GM10248 (cell line): Measurements from ENCODE around the gene RNF145.
A peak's percentile ranks its signal among the peaks of the same experiment; 100 is the strongest.

ENCODE experiments used
- CTCF ChIA-PET: fragments of 300-600 bp; sonication (Branson Sonifier 250); formaldehyde crosslinking; extraction: SDS; loops from one replicate; lab custom pipeline; 2021; ENCODE audit warnings: antibody characterized with exemption; lab: Yijun Ruan, JAX
- POLR2A ChIA-PET: fragments of 350-650 bp; sonication (Branson Sonifier 250); formaldehyde crosslinking; extraction: SDS; loops from one replicate; lab custom pipeline; 2020; ENCODE audit warnings: antibody characterized with exemption; lab: Yijun Ruan, JAX
- DNase-seq: peaks from one replicate; pipeline ENCODE4 v3.0.0; 2012; ENCODE audit errors: extremely low spot score
- CTCF ChIP-seq: IDR thresholded peaks from 2 replicates; pipeline ENCODE4 v1.5.1; 2012; ENCODE audit warnings: mild to moderate bottlenecking, low read depth; ENCODE audit errors: extremely low read depth, missing control alignments, control extremely low read depth

The RNF145 gene

GRCh38 chr5:159202151-159202550 lies 7.2 kb downstream of the RNF145 start:
- POLR2A ChIA-PET, result no interaction called here
- DNase-seq, result no peak
- CTCF ChIA-PET, result interaction anchor here (0.9 to 1.8 kb wide), 3 partner anchors 9 to 13 kb away, joined by 4 read pairs; no protein-coding TSS in a partner anchor
- no peak for TF ChIP-seq CTCF

- ChIA-PET CTCF (interaction anchor here (0.9 to 2.7 kb wide), 6 partner anchors 8 to 117 kb away, joined by 3 to 13 read pairs (median 4); no protein-coding TSS in a partner anchor), POLR2A (no interaction called here)
- TF ChIP-seq CTCF, result no peak
- DNase-seq, result no peak
Measured at GRCh38 chr5:159199780-159200179, 9.6 kb downstream of the RNF145 start.

GRCh38 chr5:159199225-159199624 lies 10.1 kb downstream of the RNF145 start:
- DNase-seq, result no peak
- ChIA-PET POLR2A (interaction anchor here (1.0 kb wide), 1 partner anchor 9 kb away, joined by 5 read pairs; no protein-coding TSS in a partner anchor), CTCF (interaction anchor here (0.5 to 2.7 kb wide), 6 partner anchors 8 to 302 kb away, joined by 3 to 13 read pairs (median 4); no protein-coding TSS in a partner anchor)
- TF ChIP-seq CTCF, result no peak

- no peak for TF ChIP-seq CTCF
- DNase-seq, result peak; percentile 72
- ChIA-PET POLR2A (interaction anchor here (1.0 kb wide), 1 partner anchor 8 kb away, joined by 5 read pairs; no protein-coding TSS in a partner anchor), CTCF (interaction anchor here (0.5 to 3.5 kb wide), 10 partner anchors 9 to 301 kb away, joined by 3 to 13 read pairs (median 4); no protein-coding TSS in a partner anchor)
Measured at GRCh38 chr5:159198063-159199036, 11.0 kb downstream of the RNF145 start.

- TF ChIP-seq CTCF, result no peak
- CTCF ChIA-PET, result interaction anchor here (1.4 to 3.5 kb wide), 3 partner anchors 9 to 39 kb away, joined by 3 to 13 read pairs (median 11); no protein-coding TSS in a partner anchor
- DNase-seq, result no peak
- POLR2A ChIA-PET, result no interaction called here
Measured at GRCh38 chr5:159195775-159196174, 13.6 kb downstream of the RNF145 start.

- POLR2A ChIA-PET, result interaction anchor here (0.8 kb wide), 1 partner anchor 9 kb away, joined by 5 read pairs; no protein-coding TSS in a partner anchor
- CTCF ChIA-PET, result interaction anchor here (1.6 to 4.9 kb wide), 3 partner anchors 10 to 33 kb away, joined by 5 to 21 read pairs (median 6); no protein-coding TSS in a partner anchor
- DNase-seq, result no peak
- no peak for TF ChIP-seq CTCF
Measured at GRCh38 chr5:159190170-159190569, 19.2 kb downstream of the RNF145 start.
